GM12878 (cell line): ENCODE measurements around the gene TMEM88. TPM values are rescaled to one million over a fixed set of nuclear protein-coding genes. Genes with fewer than 3 reads are reported as not detected.

Experiments
- ATAC-seq: fragments of 200-7000 bp; cut with Tn5 transposase; 3 replicates; pipeline ENCODE4 v1.9.1; 2020; ENCODE audit warnings: mild to moderate bottlenecking, moderate library complexity
- BruUV-seq: library from RNA; stranded (reverse); fragments of 400-500 nt; replicated peaks from 2 replicates; lab custom pipeline; 2021; lab: Mats Ljungman, UMichigan
- CTCF ChIA-PET: fragments of 300-600 bp; sonication (Branson Sonifier 250); formaldehyde crosslinking; extraction: SDS; loops from one replicate; lab custom pipeline; 2021; ENCODE audit warnings: inconsistent platforms; lab: Yijun Ruan, JAX
- POLR2A ChIA-PET: fragments of 350-600 bp; formaldehyde crosslinking; extraction: SDS; loops from one replicate; lab custom pipeline; 2021; ENCODE audit warnings: inconsistent platforms; lab: Charles Lee
- RAD21 ChIA-PET: fragments of 300-600 bp; sonication (Branson Sonifier 250); formaldehyde crosslinking; loops from one replicate; lab custom pipeline; 2023; ENCODE audit warnings: antibody characterized with exemption; ENCODE audit not compliant: unreplicated experiment; lab: Charles Lee
- SMC1A ChIA-PET: fragments of 300-600 bp; sonication (Branson Sonifier 250); formaldehyde crosslinking; loops from one replicate; lab custom pipeline; 2023; ENCODE audit not compliant: unreplicated experiment, uncharacterized antibody; lab: Charles Lee
- DNase-seq: peaks from one replicate; pipeline ENCODE4 v3.0.0-alpha.2; 2011; ENCODE audit warnings: low read depth, low spot score
- FAIRE-seq: peaks from 3 replicates; lab custom pipeline; 2011; peaks lifted over from hg19 to GRCh38; lab: Jason Lieb, UNC
- H2AFZ ChIP-seq: 2 replicates; pipeline ENCODE4 v1.6.0; 2011; ENCODE audit warnings: low read depth, low read length, control low read depth; ENCODE audit not compliant: control insufficient read depth
- H3K27ac ChIP-seq: 2 replicates; pipeline ENCODE4 v1.5.1; 2011; ENCODE audit warnings: control low read depth; ENCODE audit not compliant: control insufficient read depth, insufficient read depth
- H3K27me3 ChIP-seq, 2 experiments: replicated peaks in 1 of 2; 2 replicates each; pipeline versions ENCODE4 v1.6.0 to v1.6.1; 2011; ENCODE audit warnings: low read length in 1 of 2; ENCODE audit not compliant: control insufficient read depth in 2 of 2, insufficient read depth in 2 of 2
- H3K36me3 ChIP-seq, 2 experiments: 2 replicates each; pipeline ENCODE4 v1.5.1; 2011; ENCODE audit warnings: low read length in 1 of 2; ENCODE audit not compliant: control insufficient read depth in 2 of 2, insufficient read depth in 2 of 2
- H3K4me1 ChIP-seq: 2 replicates; pipeline ENCODE4 v1.6.1; 2011; ENCODE audit warnings: mild to moderate bottlenecking, low read length, moderate library complexity, mixed read lengths; ENCODE audit not compliant: control insufficient read depth, insufficient read depth
- H3K4me2 ChIP-seq: 2 replicates; pipeline ENCODE4 v1.6.0; 2011; ENCODE audit warnings: control low read depth; ENCODE audit not compliant: control insufficient read depth, insufficient read depth
- H3K4me3 ChIP-seq: fragments of 200-600 bp; sonication (generic); 2 replicates; pipeline ENCODE4 v1.5.1; 2016
- H3K79me2 ChIP-seq: 2 replicates; pipeline ENCODE4 v1.6.0; 2011; ENCODE audit warnings: low read length; ENCODE audit not compliant: control insufficient read depth, insufficient read depth
- H3K9ac ChIP-seq: 2 replicates; pipeline ENCODE4 v1.8.0; 2011; ENCODE audit warnings: low read length, control low read depth, mixed read lengths; ENCODE audit not compliant: control insufficient read depth, insufficient read depth
- H3K9me3 ChIP-seq: replicated peaks from 3 replicates; pipeline ENCODE4 v1.5.1; 2011; ENCODE audit warnings: mild to moderate bottlenecking, low read length; ENCODE audit not compliant: control insufficient read depth, insufficient read depth
- H4K20me1 ChIP-seq: 2 replicates; pipeline ENCODE4 v1.6.0; 2011; ENCODE audit not compliant: control insufficient read depth, insufficient read depth
- ATF7 ChIP-seq: fragments of 450-650 bp; IDR thresholded peaks from 2 replicates; pipeline ENCODE4 v1.6.1; 2016; ENCODE audit warnings: low read depth, mild to moderate bottlenecking
- MYC ChIP-seq: IDR thresholded peaks from 2 replicates; pipeline ENCODE4 v1.6.1; 2011; ENCODE audit warnings: mild to moderate bottlenecking, low read length, moderate library complexity, inconsistent platforms; ENCODE audit not compliant: insufficient read depth, insufficient replicate concordance, insufficient read length, severe bottlenecking
- NBN ChIP-seq: fragments of 450-650 bp; IDR thresholded peaks from 2 replicates; pipeline ENCODE4 v1.6.1; 2016
- SREBF2 ChIP-seq: IDR thresholded peaks from 2 replicates; pipeline ENCODE4 v1.6.1; 2012; ENCODE audit warnings: mild to moderate bottlenecking, low read length
- TAF1 ChIP-seq: IDR thresholded peaks from 2 replicates; pipeline ENCODE4 v1.6.1; 2011; ENCODE audit warnings: mild to moderate bottlenecking, low read depth, low read length, borderline replicate concordance
- ZNF217 ChIP-seq: fragments of 450-650 bp; IDR thresholded peaks from 2 replicates; pipeline ENCODE4 v1.6.1; 2017; ENCODE audit warnings: antibody characterized with exemption, mild to moderate bottlenecking
- WGBS: methylation state at CpG from one replicate; pipeline ENCODE4 v1.1.6; 2016; ENCODE audit warnings: low lambda C conversion rate; ENCODE audit not compliant: insufficient replicate concordance, insufficient coverage; ENCODE audit errors: missing lambda C conversion rate; 5-methylcytosine and 5-hydroxymethylcytosine counted together
- in situ Hi-C: fragments of 300-500 bp; cut with MboI; formaldehyde crosslinking; loops from 9 replicates; pipeline ENCODE4 v1.14.3; 2018; ENCODE audit warnings: mixed read lengths
- intact Hi-C: fragments of 100-400 bp; cut with micrococcal nuclease; formaldehyde crosslinking; loops from one replicate; pipeline ENCODE4 v1.14.2; 2022; ENCODE audit not compliant: unreplicated experiment
- polyA plus RNA-seq, 11 experiments: library from polyadenylated mRNA; depleted of rRNA in 4 of 11; unstranded in 6 of 11; stranded (reverse) in 5 of 11; fragments of >200 nt; fragmentation: Nextera tagmentation in 4 of 11; fragmentation: Illumina TruSeq in 1 of 11; extraction: Ambion mirVana in 4 of 11; extraction: Trizol in 1 of 11; gene quantifications; 1 replicate in 1 of 11; 2 replicates in 10 of 11; pipeline versions ENCODE4 v1.2.1 to v1.2.3, GENCODE V29; 2011 to 2016; ENCODE audit warnings: inconsistent platforms in 2 of 11, missing spikeins in 2 of 11, low read depth in 1 of 11
- total RNA-seq, 4 experiments: library from RNA; depleted of rRNA in 3 of 4; stranded (reverse); fragments of >200 nt in 3 of 4; fragmentation: Illumina TruSeq in 1 of 4; extraction: Trizol in 1 of 4; gene quantifications; 2 replicates each; pipeline versions ENCODE4 v1.2.1 to v1.2.3, GENCODE V29; 2013 to 2021

Gene TMEM88
- total and polyA plus RNA-seq, 10 of the 15 experiments (the other 5 are each of a cell fraction or from before 2014, with no cell fraction given): 0.21 to 2.2 (median 0.62) TPM; not detected in 5

GRCh38 chr17:7811251-7811650 lies 43.6 kb upstream of the TMEM88 start:
- Histone ChIP-seq H3K4me1 (no peaks in the 10 kb centered on the region), H3K36me3 (no peaks in the 10 kb centered on the region), H3K9ac (no peak overlapping the region), H3K4me2 (no peak overlapping the region), H3K4me3 (no peak overlapping the region), H2AFZ (no peak overlapping the region), H3K27ac (no peak overlapping the region), H3K79me2 (no peaks in the 10 kb centered on the region), H3K27me3 (no peaks in the 10 kb centered on the region), H3K9me3 (no peaks in the 10 kb centered on the region; the same call in 2 of the 3 replicates), H4K20me1 (no peaks in the 10 kb centered on the region)
- 13% methylated on average over 3 of the region's 3 CpGs for WGBS
- ChIA-PET CTCF (interaction anchor here (0.5 to 1.9 kb wide), 2 partner anchors 51 to 68 kb away, joined by 3 to 6 read pairs; no protein-coding TSS in a partner anchor), SMC1A (interaction anchor here (1.0 kb wide), 1 partner anchor 20 kb away, joined by 4 read pairs; no protein-coding TSS in a partner anchor), RAD21 (no interaction called here), POLR2A (no interaction called here)
- TF ChIP-seq MYC (no peak), NBN (no peak), ATF7 (no peak), SREBF2 (no peak)
- ATAC-seq (no peak), FAIRE-seq (no peak), DNase-seq (no peak)
- in situ Hi-C loops: no loop called here
- BruUV-seq: no TSS peak
- intact Hi-C loops: no loop called here

GRCh38 chr17:7814969-7815368 lies 39.9 kb upstream of the TMEM88 start:
- ATAC-seq: no peak
- BruUV-seq: no TSS peak
- in situ Hi-C loops (no loop called here), intact Hi-C loops (no loop called here)
- no peaks in the 10 kb centered on the region for H3K79me2 ChIP-seq
- no peaks in the 10 kb centered on the region; the same call in 2 of the 3 replicates for H3K9me3 ChIP-seq
- H3K27ac ChIP-seq: no peak overlapping the region
- ChIA-PET SMC1A (no interaction called here), RAD21 (no interaction called here), POLR2A (no interaction called here), CTCF (interaction anchor here (1.9 kb wide), 1 partner anchor 71 kb away, joined by 7 read pairs; no protein-coding TSS in a partner anchor)
- H3K4me3 ChIP-seq: no peak overlapping the region
- no peaks in the 10 kb centered on the region for H3K4me1 ChIP-seq
- no peak overlapping the region for H2AFZ ChIP-seq
- no peak overlapping the region for H3K9ac ChIP-seq
- no peak overlapping the region for H3K4me2 ChIP-seq
- H4K20me1 ChIP-seq: no peaks in the 10 kb centered on the region
- no peak for DNase-seq
- H3K27me3 ChIP-seq: peaks cover 0 to 2% of the 10 kb centered on the region in 2 experiments; a peak in 2 of 4 replicates
- TF ChIP-seq TAF1 (no peak), ZNF217 (no peak)
- 54% methylated on average over 5 of the region's 5 CpGs for WGBS
- H3K36me3 ChIP-seq: no peaks in the 10 kb centered on the region
- FAIRE-seq: no peak
